CD14-positive monocyte (primary cell): ENCODE results near the gene RSKR. TPM values are rescaled to one million over a fixed set of nuclear protein-coding genes. Genes with fewer than 3 reads are reported as not detected.

Source experiments
- DNase-seq, 3 donors: peaks; one replicate each; pipeline ENCODE4 v3.0.0-alpha.2; 2011 to 2022
- H2AFZ ChIP-seq: 2 replicates; pipeline ENCODE4 v1.6.0; 2012; ENCODE audit warnings: mild to moderate bottlenecking, low read depth, low read length, inconsistent platforms; ENCODE audit not compliant: insufficient read depth, poor library complexity, severe bottlenecking
- H3K27ac ChIP-seq, 2 donors: 1 replicate in 1 of 2; 2 replicates in 1 of 2; pipeline ENCODE4 v1.5.1; 2012 to 2013; ENCODE audit warnings: low read length in 2 of 2, control low read depth in 1 of 2, inconsistent platforms in 1 of 2, low read depth in 1 of 2, mild to moderate bottlenecking in 1 of 2
- H3K27me3 ChIP-seq, 2 donors: one replicate each; pipeline versions ENCODE4 v1.6.0 to v1.6.1; 2011 to 2013; ENCODE audit warnings: low read length in 2 of 2; ENCODE audit not compliant: control insufficient read depth in 2 of 2, insufficient read depth in 2 of 2
- H3K36me3 ChIP-seq, 2 donors: replicated peaks in 1 of 2; 1 replicate in 1 of 2; 2 replicates in 1 of 2; pipeline versions ENCODE4 v1.5.1 to v1.6.1; 2012 to 2013; ENCODE audit warnings: low read length in 2 of 2, control low read depth in 1 of 2, inconsistent platforms in 1 of 2, mild to moderate bottlenecking in 1 of 2; ENCODE audit not compliant: insufficient read depth in 2 of 2, control insufficient read depth in 1 of 2
- H3K4me1 ChIP-seq, 2 donors: 1 replicate in 1 of 2; 2 replicates in 1 of 2; pipeline versions ENCODE4 v1.5.1 to v1.6.1; 2012 to 2013; ENCODE audit warnings: low read length in 2 of 2, control low read depth in 1 of 2, inconsistent platforms in 1 of 2, mild to moderate bottlenecking in 1 of 2, moderate library complexity in 1 of 2; ENCODE audit not compliant: insufficient read depth in 2 of 2, control insufficient read depth in 1 of 2
- H3K4me2 ChIP-seq: replicated peaks from 2 replicates; pipeline ENCODE3; 2012; ENCODE audit warnings: low read length, moderate library complexity, mild to moderate bottlenecking; ENCODE audit not compliant: poor library complexity, severe bottlenecking; ENCODE audit errors: extremely low read depth
- H3K4me3 ChIP-seq, 3 experiments: fragments of 200-600 bp in 1 of 3; sonication (generic) in 1 of 3; replicated peaks in 1 of 3; 1 replicate in 2 of 3; 2 replicates in 1 of 3; pipeline ENCODE4 v1.5.1; 2011 to 2013; ENCODE audit warnings: low read length in 3 of 3, mild to moderate bottlenecking in 3 of 3, control low read depth in 2 of 3, low read depth in 2 of 3, inconsistent platforms in 1 of 3, moderate library complexity in 1 of 3
- H3K79me2 ChIP-seq: 2 replicates; pipeline ENCODE4 v1.6.0; 2012; ENCODE audit warnings: mild to moderate bottlenecking, control low read depth, inconsistent platforms, low read length, moderate library complexity; ENCODE audit not compliant: insufficient read depth
- H3K9ac ChIP-seq: 2 replicates; pipeline ENCODE4 v1.6.0; 2017; ENCODE audit warnings: low read length, mild to moderate bottlenecking; ENCODE audit not compliant: insufficient read depth, poor library complexity, severe bottlenecking
- H3K9me3 ChIP-seq, 2 donors: replicated peaks in 1 of 2; 1 replicate in 1 of 2; 2 replicates in 1 of 2; pipeline versions ENCODE4 v1.5.1 to v1.6.1; 2012 to 2013; ENCODE audit warnings: low read length in 2 of 2, control low read depth in 1 of 2; ENCODE audit not compliant: control insufficient read depth in 1 of 2, insufficient read depth in 1 of 2
- H4K20me1 ChIP-seq: 2 replicates; pipeline ENCODE4 v1.6.0; 2012; ENCODE audit warnings: mild to moderate bottlenecking, low read length, control low read depth, moderate library complexity; ENCODE audit not compliant: insufficient read depth
- H3K27ac Mint-ChIP-seq, 7 donors: one replicate each; pipeline ENCODE4 v1.8.0; 2020; ENCODE audit warnings: mild to moderate bottlenecking in 7 of 7, mixed read lengths in 7 of 7, moderate library complexity in 6 of 7, inconsistent platforms in 2 of 7
- H3K27me3 Mint-ChIP-seq, 3 donors: one replicate each; pipeline ENCODE4 v1.8.0; 2021 to 2022; ENCODE audit warnings: low read depth in 3 of 3, mild to moderate bottlenecking in 3 of 3, mixed read lengths in 3 of 3, moderate library complexity in 3 of 3, inconsistent platforms in 1 of 3
- H3K36me3 Mint-ChIP-seq, 2 donors: one replicate each; pipeline ENCODE4 v1.8.0; 2020; ENCODE audit warnings: mixed read lengths in 2 of 2, inconsistent platforms in 1 of 2, mild to moderate bottlenecking in 1 of 2
- H3K4me1 Mint-ChIP-seq: one replicate; pipeline ENCODE4 v1.8.0; 2020; ENCODE audit warnings: mild to moderate bottlenecking, mixed read lengths
- H3K4me3 Mint-ChIP-seq, 2 donors: one replicate each; pipeline ENCODE4 v1.8.0; 2020; ENCODE audit warnings: mild to moderate bottlenecking in 2 of 2, mixed read lengths in 2 of 2, moderate library complexity in 1 of 2
- H3K9me3 Mint-ChIP-seq, 7 donors: one replicate each; pipeline ENCODE4 v1.8.0; 2020 to 2022; ENCODE audit warnings: mixed read lengths in 7 of 7, mild to moderate bottlenecking in 6 of 7, moderate library complexity in 6 of 7, inconsistent platforms in 2 of 7
- WGBS: methylation state at CpG from one replicate; pipeline ENCODE4 v1.1.5; 2013; ENCODE audit warnings: missing lambda C conversion rate; ENCODE audit not compliant: insufficient coverage; 5-methylcytosine and 5-hydroxymethylcytosine counted together
- intact Hi-C, 2 donors: fragments of 100-400 bp; cut with micrococcal nuclease; formaldehyde crosslinking; loops; one replicate each; pipeline versions ENCODE4 v1.15.0 to v1.15.1; 2023
- polyA plus RNA-seq, 3 donors: library from polyadenylated mRNA; depleted of rRNA in 1 of 3; unstranded in 2 of 3; stranded (reverse) in 1 of 3; fragments of 300-500 nt in 2 of 3; fragments of >200 nt in 1 of 3; fragmentation: Illumina TruSeq in 2 of 3; gene quantifications; 1 replicate in 2 of 3; 2 replicates in 1 of 3; pipeline ENCODE4 v1.2.3, GENCODE V29; 2012 to 2021
- TF ChIP-seq, protein P1 (sequence below): fragments of 200-600 bp; IDR thresholded peaks from one replicate; pipeline ENCODE4 v1.8.0; 2022; ENCODE audit warnings: antibody characterized with exemption, mild to moderate bottlenecking

Gene RSKR
- polyA plus RNA-seq, 3 donors, result 33.2 TPM; not detected in 2

DNA sequence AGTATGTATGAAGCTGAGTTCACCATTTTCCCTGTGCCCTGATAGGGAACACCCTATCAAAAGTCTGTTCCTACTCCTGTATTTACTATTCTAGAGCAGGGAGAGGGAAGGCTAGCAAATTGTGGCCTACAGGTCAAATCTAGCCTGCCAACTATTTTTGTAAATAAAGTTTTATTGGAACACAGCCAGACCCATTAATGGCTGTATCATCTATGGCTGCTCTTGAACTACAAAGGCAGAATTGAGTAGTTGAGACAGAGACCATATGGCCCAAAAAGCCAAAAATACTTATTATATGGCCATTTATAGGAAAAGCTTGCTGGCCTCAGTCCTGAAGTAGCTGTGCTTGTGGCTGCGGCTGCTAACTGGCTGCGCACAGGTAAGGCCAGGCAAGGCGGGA is 33.0 kb downstream of the RSKR start:
- H3K27me3 ChIP-seq, result no peaks in the 10 kb centered on the region
- H3K4me1 ChIP-seq, result peaks cover 4 to 6% of the 10 kb centered on the region in 2 donors
- H4K20me1 ChIP-seq, result no peaks in the 10 kb centered on the region
- no peak overlapping the region for H3K4me2 ChIP-seq
- no peak overlapping the region for H3K9ac ChIP-seq
- H3K9me3 Mint-ChIP-seq, result no peaks in the 10 kb centered on the region
- H3K79me2 ChIP-seq, result no peaks in the 10 kb centered on the region
- no peak overlapping the region for H3K27ac Mint-ChIP-seq
- no CpG with 5 or more reads among the region's 3 CpGs for WGBS
- peaks cover under 1 to 5% (median 2%) of the 10 kb centered on the region in 3 donors for H3K27me3 Mint-ChIP-seq
- no peaks in the 10 kb centered on the region for H3K9me3 ChIP-seq
- H3K27ac ChIP-seq, result no peak overlapping the region
- H3K36me3 ChIP-seq, result peaks cover 57 to 77% of the 10 kb centered on the region in 2 donors
- H2AFZ ChIP-seq, result no peak overlapping the region
- DNase-seq, result no peak
- peaks cover 8% of the 10 kb centered on the region for H3K4me1 Mint-ChIP-seq
- TF ChIP-seq, protein P1, sequence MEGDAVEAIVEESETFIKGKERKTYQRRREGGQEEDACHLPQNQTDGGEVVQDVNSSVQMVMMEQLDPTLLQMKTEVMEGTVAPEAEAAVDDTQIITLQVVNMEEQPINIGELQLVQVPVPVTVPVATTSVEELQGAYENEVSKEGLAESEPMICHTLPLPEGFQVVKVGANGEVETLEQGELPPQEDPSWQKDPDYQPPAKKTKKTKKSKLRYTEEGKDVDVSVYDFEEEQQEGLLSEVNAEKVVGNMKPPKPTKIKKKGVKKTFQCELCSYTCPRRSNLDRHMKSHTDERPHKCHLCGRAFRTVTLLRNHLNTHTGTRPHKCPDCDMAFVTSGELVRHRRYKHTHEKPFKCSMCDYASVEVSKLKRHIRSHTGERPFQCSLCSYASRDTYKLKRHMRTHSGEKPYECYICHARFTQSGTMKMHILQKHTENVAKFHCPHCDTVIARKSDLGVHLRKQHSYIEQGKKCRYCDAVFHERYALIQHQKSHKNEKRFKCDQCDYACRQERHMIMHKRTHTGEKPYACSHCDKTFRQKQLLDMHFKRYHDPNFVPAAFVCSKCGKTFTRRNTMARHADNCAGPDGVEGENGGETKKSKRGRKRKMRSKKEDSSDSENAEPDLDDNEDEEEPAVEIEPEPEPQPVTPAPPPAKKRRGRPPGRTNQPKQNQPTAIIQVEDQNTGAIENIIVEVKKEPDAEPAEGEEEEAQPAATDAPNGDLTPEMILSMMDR, result no peak
- no peak overlapping the region for H3K4me3 Mint-ChIP-seq
- peaks cover 33% of the 10 kb centered on the region in 2 donors for H3K36me3 Mint-ChIP-seq
- intact Hi-C loops, result no loop called here
- H3K4me3 ChIP-seq, result no peak overlapping the region

- peaks cover 22 to 37% of the 10 kb centered on the region in 2 donors for H3K36me3 Mint-ChIP-seq
- no peak overlapping the region for H3K4me3 Mint-ChIP-seq
- Histone ChIP-seq H4K20me1 (no peaks in the 10 kb centered on the region), H3K4me3 (no peak overlapping the region), H3K9ac (no peak overlapping the region), H3K9me3 (no peaks in the 10 kb centered on the region), H3K36me3 (peaks cover 44 to 63% of the 10 kb centered on the region in 2 donors), H3K79me2 (no peaks in the 10 kb centered on the region), H2AFZ (no peak overlapping the region), H3K27me3 (no peaks in the 10 kb centered on the region), H3K4me2 (no peak overlapping the region), H3K27ac (no peak overlapping the region), H3K4me1 (peaks cover 4 to 6% of the 10 kb centered on the region in 2 donors)
- no peaks in the 10 kb centered on the region for H3K9me3 Mint-ChIP-seq
- peak overlapping the region in 2 of 7 donors; percentile 21 to 46 for H3K27ac Mint-ChIP-seq
- no peak for DNase-seq
- intact Hi-C loops, result loop anchor here in 1 of 2 donors (10.0 kb wide), 1 partner anchor 245 kb away; the partner anchor contains the start of genes IFT20 and TNFAIP1
- peaks cover 2 to 5% (median 3%) of the 10 kb centered on the region in 3 donors for H3K27me3 Mint-ChIP-seq
- 85% methylated on average over 3 of the region's 4 CpGs for whole genome bisulfite sequencing
- TF ChIP-seq, protein P1, result no peak
- peaks cover 11% of the 10 kb centered on the region for H3K4me1 Mint-ChIP-seq
Observed at GRCh38 chr17:28579526-28579925, 34.5 kb downstream of the RSKR start.
